Measurements from ENCODE around the gene TMEM218.

- TF ChIP-seq CTCF (IDR thresholded peaks at IDR 0.05; ENCODE audit: borderline replicate concordance, extremely low read depth, low read length, poor library complexity, severe bottlenecking) (no peak), EZH2 (IDR thresholded peaks at IDR 0.05; ENCODE audit: borderline replicate concordance, low read depth, low read length, severe bottlenecking) (no peak)
Measured at GRCh38 chr11:125132596-125132995, 21.2 kb upstream of the TMEM218 start.
